GM19099 (cell line): ENCODE data around the gene PDE4D.

Experiments used
- POLR2A ChIP-seq: IDR thresholded peaks from 3 replicates; pipeline ENCODE4 v1.6.1; 2011; ENCODE audit warnings: low read depth; ENCODE audit not compliant: insufficient read length; ENCODE audit errors: extremely low read depth

The PDE4D gene

DNA sequence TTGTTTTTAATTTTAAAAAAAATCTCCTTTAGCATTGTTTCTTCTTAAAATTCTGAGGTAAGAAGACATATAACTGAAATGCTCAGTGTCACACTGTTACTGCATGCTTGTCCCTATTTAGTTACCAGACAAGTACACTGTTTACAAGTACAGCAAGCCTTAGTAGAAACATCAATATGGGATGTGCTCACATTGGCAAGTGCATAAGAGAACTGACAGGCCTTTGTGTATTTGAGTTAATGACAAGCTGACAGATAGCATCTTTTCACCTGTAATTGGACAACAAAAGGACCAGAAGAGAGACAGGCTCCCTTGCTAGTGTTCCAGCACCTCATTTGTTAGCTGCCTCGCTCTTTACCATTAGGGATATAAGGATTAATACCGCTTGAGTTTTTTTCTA is 63.6 kb downstream of the PDE4D start:
- TF ChIP-seq POLR2A, result no peak

DNA sequence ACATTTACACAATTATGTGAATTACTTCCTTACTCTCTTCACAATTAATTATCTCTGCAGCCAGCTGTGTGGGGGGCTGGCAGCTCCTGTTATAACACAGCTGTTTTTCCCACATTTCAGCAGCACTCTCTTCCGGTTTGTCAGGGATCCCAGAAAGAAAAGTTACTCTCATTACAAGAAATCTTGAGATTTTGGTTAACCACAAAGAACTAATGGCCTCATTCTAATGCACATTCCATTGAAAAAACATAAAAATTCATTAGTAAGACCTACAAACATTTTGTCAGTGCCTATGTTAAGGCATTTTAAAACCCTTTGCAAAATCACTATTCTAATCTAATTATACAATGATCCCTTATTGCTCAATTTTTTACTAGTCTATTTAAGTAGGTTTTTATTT is 64.1 kb downstream of the PDE4D start:
- no peak for TF ChIP-seq POLR2A

DNA sequence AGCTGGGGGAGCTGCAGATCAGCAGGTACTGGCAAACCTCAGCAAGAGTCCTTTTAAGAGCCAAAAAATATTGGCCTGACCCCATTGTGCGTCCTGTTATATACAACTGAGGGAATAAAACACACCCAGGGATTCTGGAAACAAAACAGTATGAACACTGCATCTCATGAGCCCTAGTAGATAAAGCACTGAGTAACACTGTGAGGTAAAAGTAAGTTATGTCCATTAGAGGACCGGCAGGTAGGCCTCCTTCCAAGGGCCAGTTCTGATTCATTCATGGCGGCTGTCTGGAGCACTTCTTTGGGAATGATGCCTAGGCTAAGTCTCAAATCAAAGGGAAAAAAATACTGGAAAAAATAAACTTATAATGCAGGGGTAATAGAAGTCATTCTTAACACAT is 64.9 kb downstream of the PDE4D start:
- TF ChIP-seq POLR2A, result no peak

DNA sequence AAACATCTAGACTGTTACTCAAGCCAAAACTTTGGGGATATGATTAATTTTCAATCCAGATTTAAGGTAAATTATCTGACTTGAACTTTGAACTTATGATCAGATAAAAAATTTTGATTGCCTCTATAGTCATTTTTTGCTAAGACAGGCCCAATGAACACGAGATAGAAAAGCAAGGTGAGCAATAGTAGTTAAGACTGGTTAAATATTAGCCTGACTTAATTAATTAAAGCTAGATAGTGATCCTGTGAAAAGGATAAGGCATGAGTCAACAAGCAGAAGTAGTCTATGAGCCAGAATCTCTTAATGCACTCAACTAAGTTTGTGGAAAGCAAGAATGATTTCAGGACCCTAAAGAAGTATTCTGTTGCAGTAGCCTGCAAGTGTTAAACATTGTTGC is 66.5 kb downstream of the PDE4D start:
- no peak for TF ChIP-seq POLR2A

DNA sequence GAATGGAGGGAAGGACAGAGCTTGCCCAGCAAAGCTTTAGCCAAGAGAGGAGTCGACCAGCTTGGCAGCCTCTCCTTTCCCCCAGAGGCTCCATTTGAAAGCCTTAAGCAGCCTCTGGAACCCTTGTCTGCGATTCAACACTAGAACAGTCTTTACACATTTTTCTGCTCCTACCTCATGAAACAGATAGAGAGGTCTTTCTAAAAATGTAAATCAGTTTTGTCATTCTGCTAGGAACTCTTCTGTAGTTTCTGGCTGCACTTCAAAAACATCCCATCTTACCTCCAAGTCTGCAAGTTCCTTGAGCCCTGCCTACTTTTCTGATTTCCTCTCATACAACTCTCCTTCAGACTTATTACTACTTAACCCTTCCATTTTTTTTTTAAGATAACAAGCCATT is 70.1 kb downstream of the PDE4D start:
- no peak for TF ChIP-seq POLR2A

DNA sequence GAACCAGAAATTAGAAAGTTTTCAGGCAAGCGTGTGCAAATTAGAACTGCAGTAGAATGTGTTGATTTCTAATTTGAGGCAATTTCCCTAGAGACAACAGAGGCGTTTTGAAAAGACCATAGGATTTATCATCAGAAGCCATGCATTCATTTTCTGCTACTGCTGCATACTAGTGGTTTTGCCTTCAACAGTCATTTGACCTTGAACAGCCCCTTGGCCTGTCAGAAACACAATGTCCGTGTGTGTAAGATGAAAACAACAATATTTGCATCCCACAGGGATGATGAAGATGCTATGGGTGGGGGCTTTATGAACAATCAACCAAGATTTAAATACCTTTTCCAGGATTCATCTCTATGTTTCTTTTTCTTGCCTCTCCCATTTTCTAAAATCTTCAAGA is 73.7 kb downstream of the PDE4D start:
- no peak for TF ChIP-seq POLR2A

DNA sequence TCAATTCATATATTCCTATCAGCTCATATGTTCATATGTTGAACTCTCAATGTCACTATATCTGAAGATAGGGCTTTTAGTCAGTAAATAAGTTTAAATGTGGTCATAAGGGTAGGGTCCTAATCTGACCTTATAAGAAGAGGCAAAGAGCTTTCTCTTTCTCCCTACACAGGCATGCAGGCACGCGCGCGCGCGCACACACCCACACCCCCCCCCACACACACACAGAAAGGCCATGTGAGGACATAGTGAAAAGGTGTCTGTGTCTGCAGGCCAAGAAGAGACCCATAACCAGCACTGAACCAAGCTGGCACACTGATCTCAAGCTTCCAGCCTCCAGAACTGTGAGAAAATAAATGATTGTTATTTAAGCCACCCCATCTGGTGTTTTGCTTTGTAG is 76.0 kb downstream of the PDE4D start:
- TF ChIP-seq POLR2A, result no peak

DNA sequence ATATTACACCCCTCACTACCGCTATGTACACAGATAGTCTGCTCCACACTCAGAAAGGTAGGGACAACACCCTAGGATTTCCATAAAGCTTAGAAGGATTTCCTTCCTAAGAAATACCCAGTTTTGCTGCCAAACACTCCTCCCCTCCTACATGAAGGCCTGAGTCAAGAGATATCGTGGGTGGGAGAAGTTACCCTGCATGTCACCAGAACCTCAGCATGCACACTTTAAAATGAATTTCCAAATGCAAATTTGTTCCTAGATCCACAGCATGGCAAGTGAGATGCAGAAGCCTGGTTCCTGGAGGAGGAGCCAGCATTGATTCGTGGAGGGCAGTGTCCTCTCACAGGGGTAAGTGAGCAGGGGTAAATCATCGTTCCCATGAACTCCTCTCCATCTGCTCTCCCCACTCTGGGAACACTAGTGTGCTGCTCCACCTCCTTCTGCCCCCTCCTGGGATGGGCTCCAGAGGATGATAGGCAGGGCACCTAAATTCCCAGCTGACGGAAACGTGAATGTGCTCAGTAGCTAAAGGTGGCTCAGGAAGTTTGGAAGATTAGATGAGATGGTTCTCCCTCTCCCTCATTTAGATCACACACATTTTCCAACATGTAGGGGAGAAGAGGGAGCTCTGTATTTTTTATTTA is 76.7 kb downstream of the PDE4D start:
- no peak for TF ChIP-seq POLR2A

DNA sequence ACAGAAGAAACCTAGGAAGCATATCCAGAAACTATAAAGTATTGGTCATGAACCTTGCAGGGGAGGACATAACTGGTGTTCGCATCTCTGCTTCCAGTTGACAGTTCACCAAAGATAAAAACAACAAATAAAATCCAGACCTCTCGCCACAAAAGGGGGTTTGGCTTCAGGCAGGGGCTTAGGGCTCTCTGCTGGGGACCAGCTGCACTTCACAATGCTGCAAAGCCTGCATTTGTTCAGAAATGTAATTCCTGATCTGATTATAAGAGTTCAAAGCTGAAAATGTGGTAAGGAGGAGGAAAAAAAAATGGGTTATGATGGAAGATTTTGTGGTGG is 79.0 kb downstream of the PDE4D start:
- TF ChIP-seq POLR2A, result no peak

DNA sequence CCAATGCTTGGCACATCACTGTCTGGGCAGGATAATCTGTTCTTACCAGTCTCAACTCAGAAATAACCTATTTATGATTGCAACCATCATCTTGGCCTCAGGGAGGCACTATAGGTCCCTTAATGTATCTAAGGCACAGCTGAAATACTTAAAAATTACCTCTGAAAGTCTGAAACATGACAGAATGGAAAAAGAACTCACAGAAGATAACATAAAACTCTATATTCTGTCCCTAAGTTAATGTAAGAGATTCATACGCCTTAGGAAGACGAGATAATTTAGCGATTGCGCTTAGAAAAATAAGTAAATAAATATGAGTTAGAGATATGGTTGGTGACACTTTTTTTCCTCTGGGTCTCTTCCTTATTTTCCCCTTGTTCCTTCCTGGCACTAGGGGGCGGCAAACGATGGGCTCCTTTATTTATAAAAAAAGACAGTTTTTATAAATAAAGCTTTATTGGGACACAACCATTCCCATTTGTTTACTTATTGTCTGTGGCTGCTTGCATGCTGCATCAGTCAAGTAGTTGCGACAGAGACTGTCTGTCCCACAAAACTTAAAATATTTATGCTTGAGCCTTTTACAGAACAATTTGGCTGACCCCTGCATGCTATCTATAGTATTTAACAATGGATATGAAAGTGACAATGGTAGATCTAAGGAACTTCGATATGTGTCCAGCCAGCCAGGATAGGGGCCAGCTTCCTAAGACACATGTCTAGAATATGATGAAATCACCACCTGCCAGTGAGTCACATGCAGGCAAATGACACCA is 79.6 kb downstream of the PDE4D start:
- no peak for TF ChIP-seq POLR2A

DNA sequence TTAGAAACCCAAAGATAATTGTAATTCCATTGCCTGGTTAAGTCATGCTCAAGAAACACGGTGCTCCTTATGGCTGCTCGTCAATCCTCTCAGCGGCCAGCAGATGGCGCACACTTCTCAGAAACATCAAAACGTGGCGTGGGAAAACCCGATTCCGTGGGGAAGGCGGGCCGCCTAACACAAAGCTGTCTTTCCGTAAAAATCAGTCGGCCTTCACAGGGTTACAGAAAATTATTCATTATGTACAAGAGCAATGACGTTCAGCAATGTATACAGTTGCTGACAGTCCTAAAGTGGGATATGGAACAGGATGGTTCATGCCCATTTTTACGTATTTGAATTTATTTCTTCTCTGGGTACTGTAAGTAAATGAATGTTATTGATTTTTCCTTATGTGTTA is 83.5 kb downstream of the PDE4D start:
- no peak for TF ChIP-seq POLR2A

DNA sequence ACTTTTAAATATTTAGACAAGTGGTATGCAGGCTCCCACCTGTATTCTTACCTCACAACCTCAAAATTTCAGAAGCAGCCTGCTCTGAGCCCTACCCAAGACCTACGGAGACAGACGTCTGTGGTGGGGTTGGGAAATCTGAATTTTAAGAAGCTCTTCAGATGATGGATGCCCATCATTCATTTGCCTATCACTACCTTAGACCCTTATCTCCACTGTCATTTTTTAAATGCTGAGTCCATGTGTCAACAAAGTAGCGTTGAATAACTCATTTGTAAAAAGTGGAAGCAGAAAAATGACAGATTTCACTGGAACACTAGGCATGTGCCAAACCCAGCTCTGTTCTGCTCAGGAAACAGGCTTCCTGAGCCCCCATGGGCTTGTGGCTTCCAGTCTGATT is 85.7 kb downstream of the PDE4D start:
- no peak for TF ChIP-seq POLR2A

DNA sequence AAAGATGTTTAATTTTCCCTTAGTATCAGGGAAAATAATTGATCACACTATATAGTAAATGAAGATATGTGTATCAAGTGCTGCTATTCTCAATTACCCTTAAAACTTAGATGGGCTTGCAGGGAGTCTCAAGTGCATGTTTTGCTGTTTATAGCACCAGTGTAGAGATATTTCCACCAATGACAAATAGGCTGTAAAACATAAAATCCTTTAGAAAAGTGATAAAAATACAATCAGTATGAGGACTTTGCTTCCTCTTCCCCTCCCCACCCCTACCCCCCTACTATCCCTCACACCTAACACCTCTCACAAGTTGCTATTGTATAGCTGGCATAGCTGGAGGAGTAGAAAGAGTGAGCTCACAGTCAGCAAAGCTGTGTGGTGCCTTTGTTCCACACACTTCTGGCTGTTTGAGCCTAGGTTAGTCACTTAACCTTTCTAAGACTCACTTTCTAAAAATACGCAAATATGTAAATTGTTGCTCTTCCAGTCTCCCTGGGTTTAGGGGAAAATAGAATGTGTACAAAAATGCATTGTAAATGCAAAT is 93.1 kb downstream of the PDE4D start:
- no peak for TF ChIP-seq POLR2A

DNA sequence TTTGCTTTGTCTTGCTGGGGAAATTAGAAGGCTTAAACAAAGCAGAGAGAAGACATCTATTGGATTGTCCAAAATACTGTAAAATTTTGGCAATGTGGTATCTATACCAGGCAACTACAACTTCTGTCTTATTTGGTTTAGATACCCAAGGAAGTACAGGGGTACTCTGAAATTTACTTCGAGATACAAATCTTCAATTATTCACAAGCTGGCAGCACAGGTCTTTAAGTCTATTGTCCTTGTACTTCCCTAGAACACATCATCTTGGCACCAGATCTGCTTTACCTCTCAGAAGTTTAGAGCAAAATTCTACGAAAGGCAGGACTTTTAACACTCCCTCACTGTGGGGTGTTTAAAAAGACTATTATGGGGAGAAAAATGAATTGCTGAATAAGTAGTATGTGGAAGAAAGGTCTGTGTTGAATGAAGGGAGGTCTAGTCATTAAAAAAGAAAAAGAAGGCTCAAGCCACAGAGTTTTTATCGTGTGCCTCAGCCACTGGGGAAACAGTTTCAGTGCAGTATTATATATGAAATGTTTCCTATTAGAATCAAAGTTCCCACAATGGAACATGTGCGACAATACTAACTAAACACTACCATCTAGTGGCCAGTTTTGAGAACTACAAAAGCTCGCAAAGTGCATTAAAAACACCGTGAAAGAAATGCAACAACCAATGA is 93.7 kb downstream of the PDE4D start:
- TF ChIP-seq POLR2A, result no peak

DNA sequence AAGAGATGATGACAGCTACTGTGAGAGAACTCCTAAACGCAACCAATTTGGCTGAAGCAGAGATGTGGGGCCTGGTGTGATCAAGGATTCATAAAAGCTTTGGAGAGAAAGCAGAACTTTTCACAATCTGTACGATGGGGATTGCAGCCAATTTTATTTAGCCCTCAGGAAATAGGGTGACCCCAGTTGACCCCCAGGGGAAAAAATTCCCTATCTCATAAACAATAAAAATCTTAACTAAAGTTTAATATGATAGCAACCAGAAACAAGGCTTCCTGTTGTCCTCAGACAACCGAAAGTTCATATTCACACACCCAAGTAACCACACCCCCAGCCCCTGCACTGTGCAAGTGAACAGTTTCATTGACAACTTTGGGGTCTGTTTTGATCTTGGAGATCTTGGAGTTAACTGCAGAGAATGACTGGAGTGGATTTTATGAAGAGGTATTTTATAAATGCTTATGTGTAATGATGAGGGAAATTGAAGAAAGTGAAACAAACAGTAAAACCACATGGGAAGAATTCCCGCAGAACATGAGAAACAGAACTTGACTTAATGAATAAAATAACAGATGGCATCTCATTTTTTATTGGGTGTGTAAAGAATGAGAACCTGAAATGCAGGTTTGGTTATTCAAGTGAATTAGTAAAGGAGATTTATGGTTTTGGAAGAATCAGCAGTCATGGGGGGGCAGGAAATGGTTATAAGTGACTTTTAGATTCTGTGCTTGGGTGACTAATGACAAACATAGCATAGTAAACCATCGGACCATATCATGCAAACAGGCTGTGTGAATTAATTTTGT is 94.5 kb downstream of the PDE4D start:
- no peak for TF ChIP-seq POLR2A

DNA sequence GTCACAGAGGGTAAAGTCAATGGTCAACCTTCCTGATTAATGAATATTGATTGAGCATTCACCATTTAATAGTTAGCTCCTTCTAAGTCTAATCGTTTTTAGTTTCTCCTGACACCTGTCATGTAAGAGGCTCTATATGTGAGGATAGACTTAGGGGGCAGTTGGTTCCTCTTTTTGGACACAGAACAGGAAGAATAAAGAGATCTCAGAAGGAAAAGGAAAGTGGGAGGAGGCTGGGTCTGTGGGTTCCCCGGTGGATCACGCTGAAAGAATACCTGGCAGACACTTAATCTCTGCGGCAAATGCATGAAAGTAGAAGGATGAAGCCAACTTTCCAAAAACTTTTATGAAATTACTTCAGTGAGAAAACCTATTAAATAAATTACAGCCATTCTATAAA is 98.4 kb downstream of the PDE4D start:
- no peak for TF ChIP-seq POLR2A

DNA sequence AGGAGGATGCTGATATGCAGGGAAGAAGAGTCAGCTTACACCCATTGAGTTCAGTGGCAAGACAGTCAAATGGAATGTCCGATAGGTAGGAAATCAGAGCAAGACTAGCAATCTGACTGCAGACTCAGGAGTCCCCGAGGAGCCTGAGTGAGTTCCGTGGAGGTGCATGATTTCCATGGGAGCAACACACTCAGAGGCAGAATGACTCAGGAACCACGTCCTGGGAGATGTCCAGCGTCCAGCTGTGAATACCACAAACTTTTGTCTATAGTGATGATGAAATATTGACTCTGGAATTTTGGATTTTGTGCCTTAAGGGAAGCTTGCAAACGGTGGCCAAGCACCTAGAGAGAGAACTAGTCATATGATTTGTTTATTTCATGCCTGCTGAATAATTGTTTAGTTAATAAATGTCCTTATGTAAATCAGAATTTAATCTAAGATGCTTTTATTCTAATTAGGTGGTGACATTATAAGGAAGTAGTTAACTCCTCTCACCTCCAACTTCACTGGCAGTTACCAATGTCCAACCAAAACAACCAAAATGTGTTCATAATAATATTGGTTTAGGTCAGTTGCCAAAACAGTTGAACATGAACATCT is 100.4 kb downstream of the PDE4D start:
- no peak for TF ChIP-seq POLR2A
